B cell (primary cell): ENCODE data around the gene CRACR2A. TPM values are rescaled to one million over a fixed set of nuclear protein-coding genes. Genes with fewer than 3 reads are reported as not detected.

Source experiments
- ATAC-seq: fragments of 200-7000 bp; cut with Tn5 transposase; one replicate; pipeline ENCODE4 v1.10.0; 2021; ENCODE audit warnings: low read depth, mild to moderate bottlenecking, moderate number of reproducible peaks, moderate library complexity
- CTCF ChIA-PET: fragments of 350-600 bp; sonication (Branson Sonifier 250); formaldehyde crosslinking; loops from one replicate; lab custom pipeline; 2021; ENCODE audit warnings: antibody characterized with exemption, inconsistent platforms; lab: Charles Lee
- POLR2A ChIA-PET: fragments of 350-600 bp; sonication (Branson Sonifier 250); formaldehyde crosslinking; loops from one replicate; lab custom pipeline; 2021; ENCODE audit warnings: antibody characterized with exemption; lab: Charles Lee
- DNase-seq: peaks from one replicate; pipeline ENCODE4 v3.0.0; 2013
- H2AFZ ChIP-seq: 2 replicates; pipeline ENCODE4 v1.6.1; 2012; ENCODE audit warnings: mild to moderate bottlenecking, low read depth, low read length; ENCODE audit not compliant: insufficient read depth, poor library complexity, severe bottlenecking
- H3K27ac ChIP-seq, 2 donors: 1 replicate in 1 of 2; 2 replicates in 1 of 2; pipeline ENCODE4 v1.5.1; 2012 to 2013; ENCODE audit warnings: low read length in 2 of 2, mild to moderate bottlenecking in 2 of 2, moderate library complexity in 1 of 2
- H3K27me3 ChIP-seq, 4 experiments: fragments of 200-600 bp in 1 of 4; sonication (generic) in 1 of 4; replicated peaks in 1 of 4; 1 replicate in 2 of 4; 2 replicates in 2 of 4; pipeline versions ENCODE4 v1.6.1 to v1.7.0; 2013 to 2016; ENCODE audit warnings: low read length in 3 of 4, mild to moderate bottlenecking in 2 of 4, mixed read lengths in 1 of 4, moderate library complexity in 1 of 4; ENCODE audit not compliant: insufficient read depth in 4 of 4, control insufficient read depth in 3 of 4; ENCODE audit errors: control extremely low read depth in 1 of 4
- H3K36me3 ChIP-seq, 2 experiments: replicated peaks in 1 of 2; 1 replicate in 1 of 2; 2 replicates in 1 of 2; pipeline versions ENCODE4 v1.6.1 to v1.7.1; 2013; ENCODE audit warnings: low read length in 1 of 2; ENCODE audit not compliant: insufficient read depth in 2 of 2, control insufficient read depth in 1 of 2; ENCODE audit errors: control extremely low read depth in 1 of 2, extremely low read depth in 1 of 2
- H3K4me1 ChIP-seq, 2 donors: fragments of 200-600 bp in 1 of 2; sonication (generic) in 1 of 2; 1 replicate in 1 of 2; 2 replicates in 1 of 2; pipeline versions ENCODE4 v1.5.1 to v1.6.1; 2013 to 2017; ENCODE audit warnings: low read length in 2 of 2; ENCODE audit not compliant: control insufficient read depth in 2 of 2, insufficient read depth in 2 of 2
- H3K4me2 ChIP-seq: replicated peaks from 2 replicates; pipeline ENCODE3; 2012; ENCODE audit warnings: mild to moderate bottlenecking, low read depth, low read length; ENCODE audit not compliant: poor library complexity, severe bottlenecking
- H3K4me3 ChIP-seq, 5 experiments: fragments of 200-600 bp in 1 of 5; sonication (generic) in 1 of 5; 1 replicate in 3 of 5; 2 replicates in 2 of 5; pipeline versions ENCODE4 v1.5.1 to v1.7.0; 2011 to 2016; ENCODE audit warnings: low read length in 4 of 5, mild to moderate bottlenecking in 4 of 5, low read depth in 2 of 5, control low read depth in 1 of 5, moderate library complexity in 1 of 5; ENCODE audit not compliant: insufficient read depth in 1 of 5; ENCODE audit errors: control extremely low read depth in 1 of 5, extremely low read depth in 1 of 5
- H3K79me2 ChIP-seq: fragments of 200-600 bp; sonication (generic); one replicate; pipeline ENCODE4 v1.6.0; 2016; ENCODE audit warnings: low read length; ENCODE audit not compliant: control insufficient read depth, insufficient read depth
- H3K9ac ChIP-seq: fragments of 200-600 bp; sonication (generic); 2 replicates; pipeline ENCODE4 v1.6.1; 2017; ENCODE audit warnings: mild to moderate bottlenecking, low read length, moderate library complexity
- H3K9me3 ChIP-seq, 3 donors: one replicate each; pipeline versions ENCODE4 v1.6.1 to v1.7.1; 2013; ENCODE audit warnings: low read length in 2 of 3; ENCODE audit not compliant: control insufficient read depth in 2 of 3, insufficient read depth in 1 of 3; ENCODE audit errors: control extremely low read depth in 1 of 3
- H4K20me1 ChIP-seq: 2 replicates; pipeline ENCODE4 v1.6.0; 2012; ENCODE audit warnings: mild to moderate bottlenecking, low read length; ENCODE audit not compliant: insufficient read depth, control insufficient read depth, poor library complexity, severe bottlenecking
- H3K27ac Mint-ChIP-seq: one replicate; pipeline ENCODE4 v1.8.0; 2021; ENCODE audit warnings: mixed read lengths
- H3K27me3 Mint-ChIP-seq: one replicate; pipeline ENCODE4 v1.8.0; 2021; ENCODE audit warnings: mixed read lengths
- H3K4me1 Mint-ChIP-seq: one replicate; pipeline ENCODE4 v1.8.0; 2021; ENCODE audit warnings: mixed read lengths
- H3K4me3 Mint-ChIP-seq: one replicate; pipeline ENCODE4 v1.8.0; 2021; ENCODE audit warnings: mixed read lengths
- H3K9me3 Mint-ChIP-seq: one replicate; pipeline ENCODE4 v1.8.0; 2022; ENCODE audit warnings: mixed read lengths; ENCODE audit not compliant: insufficient read depth
- EZH2 ChIP-seq: IDR thresholded peaks from 2 replicates; pipeline ENCODE4 v1.6.1; 2012; ENCODE audit warnings: borderline replicate concordance, low read depth, mild to moderate bottlenecking, moderate library complexity, low read length; ENCODE audit not compliant: insufficient read depth, poor library complexity, severe bottlenecking
- WGBS: methylation state at CpG from one replicate; pipeline ENCODE4 v1.1.5; 2013; ENCODE audit warnings: missing lambda C conversion rate; ENCODE audit not compliant: insufficient coverage; 5-methylcytosine and 5-hydroxymethylcytosine counted together
- intact Hi-C: fragments of 100-400 bp; cut with micrococcal nuclease; formaldehyde crosslinking; loops from one replicate; pipeline ENCODE4 v1.10.0; 2022
- polyA plus RNA-seq: library from polyadenylated mRNA; depleted of rRNA; stranded (reverse); fragments of >200 nt; gene quantifications from 2 replicates; pipeline ENCODE4 v1.2.3, GENCODE V29; 2012
- total RNA-seq, 2 donors: library from RNA; stranded (reverse); fragments of 120-200 nt in 1 of 2; gene quantifications; 1 replicate in 1 of 2; 2 replicates in 1 of 2; pipeline versions ENCODE4 v1.2.3 to v1.2.4, GENCODE V29; 2013 to 2022
- TF ChIP-seq, protein P1 (sequence below): fragments of 200-600 bp; IDR thresholded peaks from one replicate; pipeline ENCODE4 v1.8.0; 2022; ENCODE audit warnings: antibody characterized with exemption, mild to moderate bottlenecking

CRACR2A gene
- total and polyA plus RNA-seq, 2 donors (not counting 1 experiment from before 2014, with no cell fraction given): 15.2 to 26.1 TPM

DNA sequence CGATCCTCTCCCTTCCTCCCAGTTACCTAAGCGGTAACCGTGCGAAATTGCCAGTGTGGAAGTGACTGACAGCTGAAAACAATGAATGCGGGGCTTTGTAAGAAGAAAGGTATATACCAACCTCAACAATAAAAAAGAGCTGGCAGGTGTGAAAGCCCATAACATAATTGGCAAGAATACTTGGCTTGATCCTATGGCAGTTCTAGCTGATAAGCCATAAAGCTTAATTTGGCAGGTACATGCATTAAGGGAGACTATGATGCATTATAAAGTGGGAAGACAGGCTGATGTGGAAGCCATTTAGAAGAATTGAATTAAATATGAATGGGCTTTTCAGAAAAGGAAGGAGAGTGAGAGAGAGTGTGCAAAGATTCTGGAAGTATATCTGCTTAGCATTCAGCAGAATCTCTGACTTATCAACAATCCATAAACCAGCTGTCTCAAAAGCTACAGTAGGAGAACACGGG is 71.3 kb downstream of the CRACR2A start:
- Mint-ChIP-seq H3K27ac (no peak overlapping the region), H3K27me3 (no peaks in the 10 kb centered on the region), H3K4me3 (no peak overlapping the region), H3K4me1 (no peaks in the 10 kb centered on the region), H3K9me3 (no peaks in the 10 kb centered on the region)
- Histone ChIP-seq H4K20me1 (no peaks in the 10 kb centered on the region), H3K36me3 (peaks cover 3 to 49% of the 10 kb centered on the region in 2 experiments), H3K4me2 (no peak overlapping the region), H3K9ac (no peak overlapping the region), H3K27me3 (no peaks in the 10 kb centered on the region), H3K9me3 (no peaks in the 10 kb centered on the region), H3K4me1 (no peaks in the 10 kb centered on the region), H2AFZ (no peak overlapping the region), H3K27ac (no peak overlapping the region), H3K79me2 (no peaks in the 10 kb centered on the region), H3K4me3 (no peak overlapping the region)
- CTCF ChIA-PET: no interaction called here
- no peak for DNase-seq
- ATAC-seq: no peak
- POLR2A ChIA-PET: no interaction called here
- no peak for TF ChIP-seq EZH2
- TF ChIP-seq, protein P1, sequence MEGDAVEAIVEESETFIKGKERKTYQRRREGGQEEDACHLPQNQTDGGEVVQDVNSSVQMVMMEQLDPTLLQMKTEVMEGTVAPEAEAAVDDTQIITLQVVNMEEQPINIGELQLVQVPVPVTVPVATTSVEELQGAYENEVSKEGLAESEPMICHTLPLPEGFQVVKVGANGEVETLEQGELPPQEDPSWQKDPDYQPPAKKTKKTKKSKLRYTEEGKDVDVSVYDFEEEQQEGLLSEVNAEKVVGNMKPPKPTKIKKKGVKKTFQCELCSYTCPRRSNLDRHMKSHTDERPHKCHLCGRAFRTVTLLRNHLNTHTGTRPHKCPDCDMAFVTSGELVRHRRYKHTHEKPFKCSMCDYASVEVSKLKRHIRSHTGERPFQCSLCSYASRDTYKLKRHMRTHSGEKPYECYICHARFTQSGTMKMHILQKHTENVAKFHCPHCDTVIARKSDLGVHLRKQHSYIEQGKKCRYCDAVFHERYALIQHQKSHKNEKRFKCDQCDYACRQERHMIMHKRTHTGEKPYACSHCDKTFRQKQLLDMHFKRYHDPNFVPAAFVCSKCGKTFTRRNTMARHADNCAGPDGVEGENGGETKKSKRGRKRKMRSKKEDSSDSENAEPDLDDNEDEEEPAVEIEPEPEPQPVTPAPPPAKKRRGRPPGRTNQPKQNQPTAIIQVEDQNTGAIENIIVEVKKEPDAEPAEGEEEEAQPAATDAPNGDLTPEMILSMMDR: no peak
- intact Hi-C loops: no loop called here
- no CpG with 5 or more reads among the region's 6 CpGs for WGBS

DNA sequence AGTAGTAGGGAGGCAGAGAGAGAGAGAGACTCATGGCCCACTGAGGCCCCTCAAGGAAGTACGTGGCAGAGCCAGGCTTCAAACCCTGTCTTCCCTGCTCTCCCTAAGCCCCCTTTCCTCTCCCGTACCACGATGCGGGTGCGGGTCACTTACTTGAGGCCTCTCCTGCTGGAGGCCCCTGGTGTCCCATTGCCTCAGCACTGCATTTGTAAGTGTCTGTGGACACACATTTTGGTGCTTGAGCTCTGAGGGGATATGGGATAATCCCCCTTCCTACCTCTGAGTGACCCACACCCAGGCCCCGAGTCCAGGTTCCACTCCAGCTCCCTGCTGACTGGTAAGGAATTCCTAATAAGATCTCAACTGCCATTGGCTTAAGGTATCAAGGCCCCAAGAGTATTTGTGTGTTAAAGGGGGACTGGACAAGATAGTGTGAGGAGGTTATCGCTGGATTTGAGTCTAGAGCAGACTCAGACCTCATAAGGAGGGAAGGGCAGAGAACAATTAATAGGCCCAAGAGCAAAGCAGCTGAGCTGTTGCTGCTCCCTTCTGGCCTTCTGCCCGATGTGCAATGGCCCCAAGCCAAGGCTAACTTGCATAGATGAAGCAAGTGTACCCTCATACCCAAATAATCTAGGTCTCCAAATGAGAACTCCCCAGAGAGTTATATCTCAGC is 71.9 kb downstream of the CRACR2A start:
- Histone ChIP-seq H4K20me1 (no peaks in the 10 kb centered on the region), H3K9me3 (no peaks in the 10 kb centered on the region), H3K4me3 (no peak overlapping the region), H2AFZ (no peak overlapping the region), H3K27me3 (no peaks in the 10 kb centered on the region), H3K27ac (no peak overlapping the region), H3K79me2 (no peaks in the 10 kb centered on the region), H3K4me1 (no peaks in the 10 kb centered on the region), H3K9ac (no peak overlapping the region), H3K36me3 (peaks cover 5 to 53% of the 10 kb centered on the region in 2 experiments), H3K4me2 (no peak overlapping the region)
- intact Hi-C loops: no loop called here
- H3K4me1 Mint-ChIP-seq: no peaks in the 10 kb centered on the region
- 80% methylated on average over 5 of the region's 8 CpGs for WGBS
- no peaks in the 10 kb centered on the region for H3K27me3 Mint-ChIP-seq
- ATAC-seq (no peak), DNase-seq (no peak)
- H3K27ac Mint-ChIP-seq: no peak overlapping the region
- TF ChIP-seq, protein P1: no peak
- TF ChIP-seq EZH2: no peak
- POLR2A ChIA-PET: no interaction called here
- CTCF ChIA-PET: interaction anchor here (1.1 kb wide), 1 partner anchor 123 kb away, joined by 4 read pairs; no protein-coding TSS in a partner anchor
- no peak overlapping the region for H3K4me3 Mint-ChIP-seq
- H3K9me3 Mint-ChIP-seq: no peaks in the 10 kb centered on the region
